OCI-LY3 (cell line): ENCODE data around the gene FYN.
A peak's percentile ranks its signal among the peaks of the same experiment; 100 is the strongest.

ENCODE experiments used
- H2AFZ ChIP-seq: fragments of 200-600, 300-600 bp; shearing (Covaris generic); 2 replicates; pipeline ENCODE4 v1.6.0; 2014; ENCODE audit warnings: antibody characterized with exemption, low read depth, low read length
- H3K27ac ChIP-seq: fragments of 200-600, 300-600 bp; sonication (generic); 2 replicates; pipeline ENCODE4 v1.5.1; 2014; ENCODE audit warnings: mild to moderate bottlenecking, low read length, moderate library complexity, mixed read lengths
- H3K27me3 ChIP-seq: fragments of 200-600, 300-600 bp; sonication (generic); 2 replicates; pipeline ENCODE4 v1.6.1; 2014; ENCODE audit warnings: low read depth, low read length, mixed read lengths
- H3K36me3 ChIP-seq: fragments of 200-600, 300-600 bp; sonication (generic); replicated peaks from 2 replicates; pipeline ENCODE3; 2014; ENCODE audit warnings: low read depth, low read length, mixed read lengths
- H3K4me1 ChIP-seq: fragments of 300-600, 200-600 bp; sonication (generic); 2 replicates; pipeline ENCODE4 v1.6.1; 2014; ENCODE audit warnings: low read length, mixed read lengths
- H3K4me2 ChIP-seq: fragments of 200-600, 300-600 bp; sonication (generic); 2 replicates; pipeline ENCODE4 v1.6.1; 2014; ENCODE audit warnings: low read length, mixed read lengths
- H3K4me3 ChIP-seq: fragments of 300-600, 200-600 bp; sonication (generic); 2 replicates; pipeline ENCODE4 v1.5.1; 2014; ENCODE audit warnings: antibody characterized with exemption, mild to moderate bottlenecking, low read length, moderate library complexity
- H3K79me2 ChIP-seq: fragments of 300-600, 200-600 bp; shearing (Covaris generic); 2 replicates; pipeline ENCODE4 v1.6.1; 2014; ENCODE audit warnings: mild to moderate bottlenecking, low read length, mixed read lengths
- H3K9ac ChIP-seq: fragments of 300-600, 200-600 bp; shearing (Covaris generic); 2 replicates; pipeline ENCODE4 v1.6.0; 2014; ENCODE audit warnings: mild to moderate bottlenecking, low read length, moderate library complexity
- H3K9me3 ChIP-seq: fragments of 200-600, 300-600 bp; shearing (Covaris generic); 2 replicates; pipeline ENCODE4 v1.6.1; 2014; ENCODE audit warnings: low read length, mixed read lengths; ENCODE audit not compliant: insufficient read depth
- H4K20me1 ChIP-seq: fragments of 200-600, 300-600 bp; sonication (generic); 2 replicates; pipeline ENCODE4 v1.6.1; 2016; ENCODE audit warnings: low read length, mixed read lengths; ENCODE audit not compliant: insufficient read depth
- EZH2phosphoT487 ChIP-seq: fragments of 200-600 bp; shearing (Covaris generic); IDR thresholded peaks from 2 replicates; pipeline ENCODE4 v1.6.1; 2018; ENCODE audit warnings: antibody characterized with exemption, mixed run types, low read depth
- TF ChIP-seq, protein P1 (sequence below): fragments of 200-600, 300-600 bp; sonication (generic); IDR thresholded peaks from 2 replicates; pipeline ENCODE4 v1.5.1; 2014; ENCODE audit warnings: antibody characterized with exemption, low read length, low read depth

The FYN gene

GRCh38 chr6:111722179-111722731 is 151.0 kb downstream of the FYN start:
- H3K9ac ChIP-seq: no peak overlapping the region
- H3K4me3 ChIP-seq: no peak overlapping the region
- H3K4me1 ChIP-seq: peaks cover 11% of the 10 kb centered on the region
- TF ChIP-seq EZH2phosphoT487: no peak
- TF ChIP-seq, protein P1, sequence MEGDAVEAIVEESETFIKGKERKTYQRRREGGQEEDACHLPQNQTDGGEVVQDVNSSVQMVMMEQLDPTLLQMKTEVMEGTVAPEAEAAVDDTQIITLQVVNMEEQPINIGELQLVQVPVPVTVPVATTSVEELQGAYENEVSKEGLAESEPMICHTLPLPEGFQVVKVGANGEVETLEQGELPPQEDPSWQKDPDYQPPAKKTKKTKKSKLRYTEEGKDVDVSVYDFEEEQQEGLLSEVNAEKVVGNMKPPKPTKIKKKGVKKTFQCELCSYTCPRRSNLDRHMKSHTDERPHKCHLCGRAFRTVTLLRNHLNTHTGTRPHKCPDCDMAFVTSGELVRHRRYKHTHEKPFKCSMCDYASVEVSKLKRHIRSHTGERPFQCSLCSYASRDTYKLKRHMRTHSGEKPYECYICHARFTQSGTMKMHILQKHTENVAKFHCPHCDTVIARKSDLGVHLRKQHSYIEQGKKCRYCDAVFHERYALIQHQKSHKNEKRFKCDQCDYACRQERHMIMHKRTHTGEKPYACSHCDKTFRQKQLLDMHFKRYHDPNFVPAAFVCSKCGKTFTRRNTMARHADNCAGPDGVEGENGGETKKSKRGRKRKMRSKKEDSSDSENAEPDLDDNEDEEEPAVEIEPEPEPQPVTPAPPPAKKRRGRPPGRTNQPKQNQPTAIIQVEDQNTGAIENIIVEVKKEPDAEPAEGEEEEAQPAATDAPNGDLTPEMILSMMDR: no peak
- no peaks in the 10 kb centered on the region for H3K9me3 ChIP-seq
- H2AFZ ChIP-seq: no peak overlapping the region
- no peaks in the 10 kb centered on the region for H3K79me2 ChIP-seq
- H3K36me3 ChIP-seq: no peaks in the 10 kb centered on the region
- H3K27me3 ChIP-seq: peaks cover 11% of the 10 kb centered on the region
- no peaks in the 10 kb centered on the region for H4K20me1 ChIP-seq
- no peak overlapping the region for H3K27ac ChIP-seq
- H3K4me2 ChIP-seq: no peak overlapping the region

DNA sequence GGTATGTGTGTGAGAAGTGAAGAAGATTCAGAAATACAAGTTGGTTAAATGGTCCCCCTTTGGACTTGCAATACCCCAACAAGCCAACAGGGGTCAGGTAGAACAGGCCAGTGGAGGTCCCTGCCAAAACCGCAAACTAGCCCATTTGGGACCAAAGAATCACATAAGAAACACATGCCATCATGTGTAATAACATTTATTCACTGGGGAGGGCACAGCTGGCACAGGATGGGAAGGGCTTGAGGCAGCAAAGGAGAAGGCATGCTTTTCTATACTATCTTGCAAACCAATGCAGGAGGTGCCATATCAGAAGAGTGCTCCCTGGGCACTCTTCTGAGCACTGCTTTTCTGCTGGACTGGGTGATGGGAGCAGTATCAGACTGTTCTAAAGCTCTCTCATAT is 151.5 kb downstream of the FYN start:
- Histone ChIP-seq H3K27me3 (peaks cover 11% of the 10 kb centered on the region), H3K4me2 (no peak overlapping the region), H4K20me1 (no peaks in the 10 kb centered on the region), H3K36me3 (no peaks in the 10 kb centered on the region), H3K4me3 (no peak overlapping the region), H3K9ac (no peak overlapping the region), H2AFZ (no peak overlapping the region), H3K27ac (no peak overlapping the region), H3K79me2 (no peaks in the 10 kb centered on the region), H3K4me1 (peaks cover 11% of the 10 kb centered on the region), H3K9me3 (no peaks in the 10 kb centered on the region)
- no peak for TF ChIP-seq EZH2phosphoT487
- TF ChIP-seq, protein P1: peak; percentile 69

DNA sequence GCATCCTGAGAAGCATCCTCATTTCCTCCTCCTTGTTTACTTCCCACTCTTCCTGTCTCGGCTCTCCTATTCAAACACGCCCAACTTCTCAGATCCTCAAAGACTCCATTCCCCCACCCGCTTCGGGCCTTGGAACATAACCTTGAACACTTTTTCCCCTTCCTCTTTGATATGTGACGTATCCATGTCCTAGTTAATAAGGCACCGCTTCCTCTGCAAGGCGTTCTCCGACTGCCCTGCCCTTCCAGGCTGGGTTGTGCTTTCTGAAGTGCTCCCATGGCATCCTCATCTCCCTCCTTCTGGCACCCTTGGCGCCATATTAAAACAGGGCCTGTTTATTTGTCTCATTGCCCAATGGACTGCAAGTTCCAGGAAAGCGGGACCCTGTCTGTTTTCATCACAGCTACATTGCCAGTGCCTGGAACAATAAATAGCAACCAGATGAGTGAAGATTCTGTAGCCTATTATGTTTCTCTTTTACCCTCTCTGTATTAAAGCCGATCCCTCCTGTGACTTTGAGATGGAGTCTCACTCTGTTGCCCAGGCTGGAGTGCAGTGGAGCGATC is 152.2 kb downstream of the FYN start:
- Histone ChIP-seq H3K4me2 (no peak overlapping the region), H3K4me1 (peaks cover 11% of the 10 kb centered on the region), H3K27ac (no peak overlapping the region), H3K79me2 (no peaks in the 10 kb centered on the region), H4K20me1 (no peaks in the 10 kb centered on the region), H3K9ac (no peak overlapping the region), H2AFZ (no peak overlapping the region), H3K36me3 (no peaks in the 10 kb centered on the region), H3K4me3 (no peak overlapping the region), H3K27me3 (peaks cover 11% of the 10 kb centered on the region), H3K9me3 (no peaks in the 10 kb centered on the region)
- TF ChIP-seq, protein P1: no peak
- TF ChIP-seq EZH2phosphoT487: no peak

DNA sequence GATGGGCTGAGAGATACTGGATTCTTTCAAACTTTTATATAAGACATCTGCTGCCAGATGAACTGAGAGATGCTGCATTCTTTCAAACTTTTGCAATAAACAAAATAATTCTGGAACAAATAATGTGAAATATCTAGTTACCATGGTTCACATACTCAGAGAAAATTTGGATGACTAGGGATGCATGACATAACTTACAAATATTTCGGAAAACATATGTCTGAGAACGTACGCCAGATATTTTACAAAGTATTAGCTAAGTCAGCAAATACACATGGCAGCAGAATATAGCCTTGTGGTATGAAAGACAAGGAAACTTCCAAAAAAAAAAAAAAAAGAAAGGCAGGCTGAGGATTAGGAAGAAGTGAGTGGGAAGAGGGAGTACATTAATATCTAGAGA is 154.3 kb downstream of the FYN start:
- no peak overlapping the region for H3K27ac ChIP-seq
- no peaks in the 10 kb centered on the region for H4K20me1 ChIP-seq
- no peak overlapping the region for H3K4me3 ChIP-seq
- H2AFZ ChIP-seq: no peak overlapping the region
- no peaks in the 10 kb centered on the region for H3K36me3 ChIP-seq
- no peaks in the 10 kb centered on the region for H3K79me2 ChIP-seq
- TF ChIP-seq, protein P1: no peak
- TF ChIP-seq EZH2phosphoT487: no peak
- H3K9ac ChIP-seq: no peak overlapping the region
- H3K4me2 ChIP-seq: no peak overlapping the region
- H3K9me3 ChIP-seq: no peaks in the 10 kb centered on the region
- H3K27me3 ChIP-seq: peaks cover 11% of the 10 kb centered on the region
- H3K4me1 ChIP-seq: peaks cover 1% of the 10 kb centered on the region
